Epithelial cell of esophagus (primary cell): ENCODE measurements around the gene GPC5.

Source experiments
- DNase-seq: peaks from one replicate; pipeline ENCODE4 v3.0.0; 2010; ENCODE audit warnings: low read depth
- H3K4me3 ChIP-seq: 2 replicates; pipeline ENCODE4 v1.5.1; 2011; ENCODE audit warnings: mild to moderate bottlenecking, low read length, control low read depth
- TF ChIP-seq, protein P1 (sequence below): IDR thresholded peaks from 2 replicates; pipeline ENCODE4 v1.5.1; 2011; ENCODE audit warnings: low read depth, mild to moderate bottlenecking, low read length, control low read depth, inconsistent platforms; ENCODE audit not compliant: insufficient read depth; ENCODE audit errors: missing control alignments

Gene GPC5

GRCh38 chr13:91459485-91459884 is 61.1 kb downstream of the GPC5 start:
- TF ChIP-seq, protein P1, sequence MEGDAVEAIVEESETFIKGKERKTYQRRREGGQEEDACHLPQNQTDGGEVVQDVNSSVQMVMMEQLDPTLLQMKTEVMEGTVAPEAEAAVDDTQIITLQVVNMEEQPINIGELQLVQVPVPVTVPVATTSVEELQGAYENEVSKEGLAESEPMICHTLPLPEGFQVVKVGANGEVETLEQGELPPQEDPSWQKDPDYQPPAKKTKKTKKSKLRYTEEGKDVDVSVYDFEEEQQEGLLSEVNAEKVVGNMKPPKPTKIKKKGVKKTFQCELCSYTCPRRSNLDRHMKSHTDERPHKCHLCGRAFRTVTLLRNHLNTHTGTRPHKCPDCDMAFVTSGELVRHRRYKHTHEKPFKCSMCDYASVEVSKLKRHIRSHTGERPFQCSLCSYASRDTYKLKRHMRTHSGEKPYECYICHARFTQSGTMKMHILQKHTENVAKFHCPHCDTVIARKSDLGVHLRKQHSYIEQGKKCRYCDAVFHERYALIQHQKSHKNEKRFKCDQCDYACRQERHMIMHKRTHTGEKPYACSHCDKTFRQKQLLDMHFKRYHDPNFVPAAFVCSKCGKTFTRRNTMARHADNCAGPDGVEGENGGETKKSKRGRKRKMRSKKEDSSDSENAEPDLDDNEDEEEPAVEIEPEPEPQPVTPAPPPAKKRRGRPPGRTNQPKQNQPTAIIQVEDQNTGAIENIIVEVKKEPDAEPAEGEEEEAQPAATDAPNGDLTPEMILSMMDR: no peak
- DNase-seq: no peak
- H3K4me3 ChIP-seq: no peak overlapping the region

DNA sequence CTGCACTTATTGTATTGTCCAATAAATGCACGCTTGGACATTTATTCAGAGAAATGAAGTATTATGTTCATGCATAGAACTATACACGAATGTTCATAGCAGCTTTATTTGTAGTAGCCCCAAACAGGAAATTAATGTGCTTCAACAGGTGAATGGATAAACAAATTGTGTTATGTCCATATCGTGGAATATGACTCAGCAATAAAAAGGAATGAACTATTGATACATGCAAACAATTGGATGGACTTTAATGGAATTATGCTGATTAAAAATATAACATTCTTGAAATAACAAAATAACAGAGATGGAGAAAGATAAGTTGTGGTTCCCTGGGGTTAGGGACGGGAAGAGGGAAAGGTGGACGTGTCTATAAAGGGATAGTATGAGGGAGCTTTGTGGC is 65.9 kb downstream of the GPC5 start:
- no peak for DNase-seq
- no peak overlapping the region for H3K4me3 ChIP-seq
- TF ChIP-seq, protein P1: no peak

DNA sequence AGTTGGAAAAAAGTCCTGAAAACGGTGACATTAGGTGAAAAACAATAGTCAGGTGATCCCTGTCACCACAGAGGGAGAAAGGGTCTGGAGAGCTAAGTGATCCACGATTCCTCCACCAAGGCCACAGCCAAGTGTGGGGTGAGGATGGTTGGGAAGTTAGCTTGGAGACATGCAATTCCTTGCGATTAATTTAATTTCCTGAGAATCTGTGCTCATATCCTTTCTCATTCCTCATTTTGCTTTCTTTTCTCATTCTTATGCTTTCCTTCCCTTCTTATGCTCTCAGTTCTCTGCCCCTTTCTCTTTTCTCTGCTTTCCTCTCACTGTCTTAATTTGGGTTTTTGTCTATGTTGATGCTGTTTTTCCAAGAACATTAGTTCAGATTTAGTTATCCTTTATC is 68.8 kb downstream of the GPC5 start:
- no peak overlapping the region for H3K4me3 ChIP-seq

GRCh38 chr13:91468301-91468700 is 69.9 kb downstream of the GPC5 start:
- no peak overlapping the region for H3K4me3 ChIP-seq
- DNase-seq: peak; percentile 85
- TF ChIP-seq, protein P1: no peak

More for the DNA sequence above, 68.8 kb downstream of the GPC5 start:
- DNase-seq: no peak
- TF ChIP-seq, protein P1: no peak

GRCh38 chr13:91470084-91470621 is 71.7 kb downstream of the GPC5 start:
- no peak overlapping the region for H3K4me3 ChIP-seq
- TF ChIP-seq, protein P1: no peak
- DNase-seq: no peak

DNA sequence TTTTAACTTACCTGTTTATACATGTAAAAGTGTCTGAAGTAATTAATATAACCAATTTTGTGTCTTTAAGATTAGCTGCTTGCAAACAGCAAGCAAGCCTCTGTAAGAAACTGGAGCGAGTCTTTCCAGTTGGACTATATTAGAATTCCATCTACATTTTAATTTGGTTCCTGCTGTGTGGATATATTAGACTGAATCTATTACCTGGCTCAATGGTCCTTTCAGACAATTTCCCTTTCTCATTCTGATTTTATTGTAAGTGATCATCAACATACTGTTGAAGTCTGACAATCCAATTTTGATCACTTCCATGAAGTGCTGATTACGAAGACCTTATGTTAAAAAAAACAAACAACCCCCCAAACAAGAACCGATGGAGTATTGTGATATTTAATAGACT is 72.3 kb downstream of the GPC5 start:
- no peak for DNase-seq
- no peak overlapping the region for H3K4me3 ChIP-seq
- TF ChIP-seq, protein P1: no peak

DNA sequence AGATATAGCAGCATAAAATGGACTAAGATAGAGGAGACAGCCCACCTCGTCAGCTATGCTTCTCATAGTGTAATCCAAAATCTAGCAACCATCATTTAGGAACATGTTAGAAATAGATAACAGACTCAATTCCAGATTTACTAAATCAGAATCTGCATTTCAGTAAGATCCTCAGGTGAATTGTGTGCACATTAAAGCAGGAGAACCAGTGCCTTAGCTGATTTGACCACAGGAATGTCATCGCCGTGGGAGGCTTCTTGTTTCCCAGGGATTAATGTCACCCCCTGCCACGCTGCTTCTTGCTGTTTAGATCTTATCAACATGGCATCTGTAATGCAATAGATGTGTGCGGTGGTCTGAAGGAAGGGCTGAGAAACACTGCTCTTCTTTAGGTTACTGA is 84.0 kb downstream of the GPC5 start:
- DNase-seq: no peak
- H3K4me3 ChIP-seq: no peak overlapping the region
- TF ChIP-seq, protein P1: no peak
